Measurements from ENCODE around the gene DLG2.

DNA sequence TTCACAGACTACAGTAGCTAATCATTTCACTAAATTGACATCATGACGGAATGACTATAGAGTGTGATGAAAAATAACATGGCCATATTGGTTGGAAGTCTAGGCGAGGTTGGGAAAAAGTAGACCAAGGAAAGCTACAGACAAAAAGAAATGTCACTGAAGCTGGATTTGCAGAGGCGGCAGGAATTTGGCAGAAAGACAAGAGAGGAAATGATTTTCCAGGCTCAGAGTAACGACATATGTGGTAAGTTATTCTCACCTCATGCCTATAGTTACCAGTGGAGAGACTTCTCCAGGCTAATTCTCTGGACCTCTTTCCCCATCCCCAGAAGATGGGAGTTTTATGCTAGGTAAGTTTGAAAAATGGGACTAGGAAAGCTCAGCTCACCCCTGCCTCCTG lies 1335.1 kb downstream of the DLG2 start:
- TF ChIP-seq, protein P1, sequence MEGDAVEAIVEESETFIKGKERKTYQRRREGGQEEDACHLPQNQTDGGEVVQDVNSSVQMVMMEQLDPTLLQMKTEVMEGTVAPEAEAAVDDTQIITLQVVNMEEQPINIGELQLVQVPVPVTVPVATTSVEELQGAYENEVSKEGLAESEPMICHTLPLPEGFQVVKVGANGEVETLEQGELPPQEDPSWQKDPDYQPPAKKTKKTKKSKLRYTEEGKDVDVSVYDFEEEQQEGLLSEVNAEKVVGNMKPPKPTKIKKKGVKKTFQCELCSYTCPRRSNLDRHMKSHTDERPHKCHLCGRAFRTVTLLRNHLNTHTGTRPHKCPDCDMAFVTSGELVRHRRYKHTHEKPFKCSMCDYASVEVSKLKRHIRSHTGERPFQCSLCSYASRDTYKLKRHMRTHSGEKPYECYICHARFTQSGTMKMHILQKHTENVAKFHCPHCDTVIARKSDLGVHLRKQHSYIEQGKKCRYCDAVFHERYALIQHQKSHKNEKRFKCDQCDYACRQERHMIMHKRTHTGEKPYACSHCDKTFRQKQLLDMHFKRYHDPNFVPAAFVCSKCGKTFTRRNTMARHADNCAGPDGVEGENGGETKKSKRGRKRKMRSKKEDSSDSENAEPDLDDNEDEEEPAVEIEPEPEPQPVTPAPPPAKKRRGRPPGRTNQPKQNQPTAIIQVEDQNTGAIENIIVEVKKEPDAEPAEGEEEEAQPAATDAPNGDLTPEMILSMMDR (IDR thresholded peaks at IDR 0.05; ENCODE audit: low read depth, low read length): no peak
- TF ChIP-seq EZH2phosphoT487 (IDR thresholded peaks at IDR 0.05; ENCODE audit: low read depth): no peak
